Activated T-cell treated with anti-CD3 and anti-CD28 coated beads for 24 hours (primary cell): ENCODE measurements around the gene COL18A1.
"Not testable (repeated sequence)": the region's sequence is repeated elsewhere in the genome, so short reads cannot be mapped to it uniquely, and the experiment has no call there.

Experiments used
- DNase-seq: peaks from one replicate; pipeline ENCODE4 v3.0.0-alpha.2; 2020; ENCODE audit warnings: low read depth

The COL18A1 gene

GRCh38 chr21:45522381-45522780, 117.4 kb downstream of the COL18A1 start:
- DNase-seq: no peak

DNA sequence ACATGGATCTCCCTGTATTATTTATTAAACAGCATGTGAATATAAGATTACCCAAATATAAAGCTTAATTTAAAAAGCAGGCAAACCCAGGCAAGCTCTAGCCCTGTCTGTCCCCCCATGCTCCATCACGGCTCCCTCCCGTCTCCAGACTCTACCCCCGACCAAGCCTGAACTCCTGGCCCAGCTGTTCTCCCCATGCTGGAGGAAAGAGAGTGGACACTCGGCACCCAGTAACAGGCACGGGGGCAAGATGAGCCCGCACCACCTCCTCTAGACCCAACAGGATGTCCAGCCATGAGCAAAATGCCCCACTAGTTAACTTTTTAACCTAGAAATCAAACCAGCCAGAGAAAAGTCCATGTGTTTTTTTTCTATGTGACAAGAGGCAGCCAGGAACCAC, 118.0 kb downstream of the COL18A1 start:
- DNase-seq: no peak

DNA sequence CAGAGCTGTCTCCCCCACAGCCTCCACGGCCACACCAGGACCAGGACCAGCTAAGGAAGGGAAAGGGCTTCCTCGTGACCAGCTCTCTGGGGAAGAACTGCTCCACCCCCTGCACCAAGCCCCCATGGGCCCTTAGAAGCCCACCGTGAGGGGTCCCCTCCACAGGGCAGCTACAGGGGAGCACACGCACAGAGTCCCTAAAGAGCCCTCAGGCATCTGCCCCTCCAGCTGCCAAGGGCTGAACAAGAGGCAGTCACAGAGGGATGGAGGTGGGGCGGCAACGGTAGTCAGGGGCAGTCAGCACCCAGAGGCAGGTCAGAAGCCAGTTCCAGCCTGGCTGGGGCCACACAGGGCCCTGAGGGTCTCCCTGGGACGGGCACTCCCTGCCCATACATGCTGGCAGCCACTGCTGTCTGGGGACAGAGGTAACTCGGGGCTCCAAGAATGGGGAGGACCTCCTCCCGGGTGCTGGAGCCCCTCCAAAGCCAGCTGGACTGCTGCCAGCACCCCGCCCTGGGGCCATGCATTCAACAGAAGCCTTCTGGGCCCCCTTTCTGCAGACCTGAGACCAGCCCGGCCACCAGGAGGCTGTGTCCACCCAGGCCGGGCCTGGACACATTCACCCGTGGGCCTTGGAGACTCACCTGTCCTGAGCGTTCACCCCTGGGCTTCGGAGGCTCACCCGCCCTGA, 118.6 kb downstream of the COL18A1 start:
- no peak for DNase-seq

DNA sequence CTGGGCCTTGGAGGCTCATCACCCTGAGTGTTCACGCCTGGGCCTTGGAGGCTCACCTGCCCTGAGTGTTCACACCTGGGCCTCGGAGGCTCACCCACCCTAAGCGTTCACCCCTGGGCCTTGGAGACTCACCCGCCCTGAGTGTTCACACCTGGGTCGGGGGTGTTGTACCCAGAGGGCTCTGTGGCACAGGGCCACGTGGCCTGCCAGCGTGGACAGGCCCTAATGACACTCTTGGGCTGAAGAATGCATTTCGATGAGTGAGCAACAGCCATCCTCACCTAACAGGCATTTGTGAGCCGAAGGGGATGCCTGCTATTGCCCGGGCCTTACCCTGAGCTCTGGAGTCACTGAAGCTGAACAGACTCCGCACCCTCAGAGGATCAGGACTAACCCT, 119.8 kb downstream of the COL18A1 start:
- DNase-seq: no peak

DNA sequence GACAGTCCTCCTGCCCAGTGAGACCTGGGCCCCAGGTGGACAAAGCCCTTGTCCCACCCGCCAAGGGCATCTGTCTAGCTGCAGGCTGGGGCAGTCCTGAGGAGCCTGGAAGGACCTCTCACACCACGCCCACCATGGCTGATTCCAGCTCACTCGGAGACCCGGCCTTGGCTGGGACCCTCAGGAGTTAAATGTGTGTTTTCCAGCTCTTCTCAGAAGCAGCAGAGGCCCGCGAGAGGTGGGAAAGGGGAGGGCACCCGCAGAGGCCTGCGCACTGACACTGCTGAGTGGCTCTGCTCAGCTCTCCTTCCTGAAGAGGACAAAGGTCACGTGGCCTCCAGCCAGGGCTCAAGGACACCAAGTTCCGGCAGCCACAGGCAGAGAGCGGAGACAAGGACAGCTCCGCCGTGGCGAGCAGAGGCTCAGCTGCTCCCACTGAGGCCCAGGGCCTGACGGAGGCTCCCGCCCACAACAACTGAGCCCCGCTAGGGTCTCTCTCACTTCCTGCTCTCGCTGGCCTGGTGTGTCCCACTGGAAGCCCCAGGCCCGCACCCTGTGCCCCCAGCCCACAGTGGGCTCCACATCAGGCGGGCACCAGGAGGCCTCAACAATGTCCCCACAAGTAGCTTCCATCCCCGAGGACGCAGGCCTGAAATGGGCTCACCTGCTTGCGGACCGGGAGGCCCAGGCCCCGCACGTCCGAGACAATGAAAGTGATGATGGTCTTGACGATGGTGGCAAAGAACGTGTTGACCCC, 120.4 kb downstream of the COL18A1 start:
- no peak for DNase-seq

DNA sequence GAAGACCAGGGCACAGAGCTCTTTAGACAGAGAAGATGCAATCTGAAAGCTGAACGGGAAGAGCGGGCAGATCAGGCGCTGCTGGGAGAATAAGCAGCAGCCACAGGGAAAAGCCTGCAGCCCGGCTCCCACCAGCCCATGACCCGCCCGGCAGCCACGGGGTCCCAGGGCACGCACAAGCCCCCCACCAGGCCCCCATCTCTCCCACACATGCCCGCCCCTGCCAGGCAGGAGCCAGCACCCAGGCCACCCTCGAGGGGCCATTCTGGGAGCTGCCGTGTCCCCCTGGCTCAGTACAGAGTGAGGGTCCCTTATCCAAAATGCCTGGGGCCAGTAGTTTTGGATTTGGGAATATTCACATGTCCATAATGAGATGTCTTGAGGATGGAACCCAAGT, 120.9 kb downstream of the COL18A1 start:
- DNase-seq: no peak

GRCh38 chr21:45527151-45527999, 122.4 kb downstream of the COL18A1 start:
- DNase-seq: not testable (repeated sequence)

GRCh38 chr21:45528028-45528705, 123.2 kb downstream of the COL18A1 start:
- no peak for DNase-seq

GRCh38 chr21:45528981-45529784, 124.2 kb downstream of the COL18A1 start:
- no peak for DNase-seq

DNA sequence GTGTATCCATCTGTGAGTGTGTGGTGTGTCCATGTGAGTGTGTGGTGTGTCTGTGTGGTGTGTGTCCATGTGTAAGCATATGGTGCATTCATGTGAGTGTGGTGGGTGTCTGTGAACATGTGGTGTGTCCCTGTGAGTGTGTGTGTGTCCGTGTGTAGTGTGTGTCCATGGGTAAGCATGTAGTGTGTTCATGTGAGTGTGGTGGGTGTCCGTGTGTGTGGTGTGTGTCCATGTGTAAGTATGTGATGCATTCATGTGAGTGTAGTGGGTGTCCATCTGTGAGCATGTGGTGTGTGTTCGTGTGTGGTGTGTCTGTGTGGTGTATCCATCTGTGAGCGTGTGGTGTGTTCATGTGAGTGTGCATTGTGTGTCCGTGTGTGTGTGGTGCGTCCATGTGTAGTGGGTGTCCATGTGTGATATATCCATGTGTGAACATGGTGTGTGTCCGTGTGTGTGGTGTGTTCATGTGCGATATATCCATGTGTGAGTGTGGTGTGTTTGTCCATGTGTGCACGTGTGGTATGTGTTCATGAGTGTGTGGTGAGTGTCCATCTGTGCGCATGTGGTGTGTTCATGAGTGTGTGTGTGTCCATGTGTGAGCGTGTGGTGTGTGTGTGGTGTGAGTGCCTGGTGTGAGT, 124.9 kb downstream of the COL18A1 start:
- DNase-seq: no peak

GRCh38 chr21:45530423-45531113, 125.6 kb downstream of the COL18A1 start:
- no peak for DNase-seq

GRCh38 chr21:45531114-45531392, 126.1 kb downstream of the COL18A1 start:
- DNase-seq: not testable (repeated sequence)

DNA sequence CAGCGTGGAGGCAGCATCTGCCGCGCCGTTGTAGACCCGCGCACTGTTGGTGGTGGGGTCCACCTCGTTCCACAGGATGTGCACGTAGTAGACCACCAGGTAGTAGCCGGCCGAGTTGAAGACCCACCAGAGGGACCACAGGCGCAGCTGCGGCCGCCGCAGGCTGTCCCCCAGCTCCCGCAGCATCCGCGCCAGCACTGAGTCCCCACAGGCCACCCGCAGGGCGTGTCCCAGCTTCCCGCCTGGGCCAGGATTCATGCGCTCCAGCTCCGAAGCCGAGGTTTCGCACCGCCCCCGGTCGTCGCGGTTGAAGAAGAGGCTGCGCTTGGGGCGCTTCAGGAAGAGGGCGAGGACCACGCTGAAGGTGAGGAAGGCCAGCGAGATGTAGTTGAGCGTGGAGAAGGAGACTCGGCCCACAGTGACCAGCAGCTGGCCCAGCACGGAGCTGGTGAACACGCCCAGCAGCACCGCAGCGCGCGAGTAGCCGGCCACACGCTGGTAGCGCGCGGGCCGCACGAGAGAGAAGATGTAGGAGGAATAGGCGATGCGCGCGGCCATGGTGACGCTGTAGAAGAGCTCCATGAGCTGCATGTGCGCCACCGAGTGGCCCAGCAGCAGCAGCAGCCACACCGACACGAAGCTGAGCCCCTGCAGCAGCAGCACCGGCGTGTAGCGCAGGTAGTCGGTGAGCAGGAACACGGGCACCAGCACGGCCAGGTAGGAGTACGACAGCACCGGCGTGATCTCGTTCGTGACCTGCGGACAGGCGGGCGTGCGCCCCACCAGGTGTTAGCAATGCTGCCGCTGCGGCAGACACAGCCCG, 126.6 kb downstream of the COL18A1 start:
- no peak for DNase-seq

DNA sequence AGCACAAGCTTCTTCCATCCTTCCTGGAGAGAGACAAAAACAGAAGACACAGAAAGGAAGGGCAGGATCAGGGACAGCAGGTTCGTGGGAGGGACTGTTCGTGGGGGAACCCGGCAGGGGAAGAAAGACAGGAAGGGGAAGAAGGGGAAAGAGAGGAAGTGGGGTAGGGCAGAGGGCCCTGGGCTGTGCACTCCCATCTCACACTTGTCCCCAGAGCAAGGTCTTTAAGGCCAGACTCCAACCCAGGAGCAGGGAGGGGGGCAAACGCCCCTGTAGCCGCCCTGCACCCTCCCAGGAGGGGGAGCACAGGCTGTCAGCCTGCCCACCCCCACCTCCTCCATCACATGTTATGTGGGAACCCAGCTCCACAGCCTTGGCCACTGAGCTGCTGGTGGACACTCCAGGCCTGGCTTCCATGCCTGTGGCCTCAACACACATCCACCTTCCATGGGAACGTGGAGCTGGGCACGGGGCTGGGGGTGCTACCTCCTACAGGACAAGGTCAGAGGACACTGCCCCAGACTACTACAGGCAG, 127.9 kb downstream of the COL18A1 start:
- DNase-seq: no peak

GRCh38 chr21:45533361-45533845, 128.4 kb downstream of the COL18A1 start:
- no peak for DNase-seq

GRCh38 chr21:45533846-45534635, 129.1 kb downstream of the COL18A1 start:
- DNase-seq: no peak

GRCh38 chr21:45534636-45535331, 129.8 kb downstream of the COL18A1 start:
- no peak for DNase-seq
